H1 (cell line): ENCODE measurements around the gene MACROD2. TPM values are rescaled to one million over a fixed set of nuclear protein-coding genes. Genes with fewer than 3 reads are reported as not detected.

Experiments used
- CHD7 ChIP-seq: fragments of 300-600 bp; sonication (generic); IDR thresholded peaks from 2 replicates; pipeline ENCODE4 v1.7.1; 2012; ENCODE audit warnings: low read length, moderate library complexity, mild to moderate bottlenecking, inconsistent platforms; ENCODE audit not compliant: insufficient replicate concordance
- TAF1 ChIP-seq: IDR thresholded peaks from 2 replicates; pipeline ENCODE4 v1.6.1; 2011; ENCODE audit warnings: mild to moderate bottlenecking, low read depth, low read length
- polyA plus RNA-seq, 7 experiments: library from polyadenylated mRNA; depleted of rRNA in 3 of 7; stranded (reverse) in 5 of 7; unstranded in 2 of 7; fragments of >200 nt in 5 of 7; fragments of 200-250 nt in 2 of 7; gene quantifications; 1 replicate in 5 of 7; 2 replicates in 1 of 7; 4 replicates in 1 of 7; pipeline versions ENCODE4 v1.2.1 to v1.2.3, GENCODE V29; 2011 to 2013; ENCODE audit warnings: missing spikeins in 2 of 7, mixed read lengths in 2 of 7
- total RNA-seq: library from RNA; stranded (reverse); fragmentation: NEBNext Ultra II Directional; extraction: Animal tissue kit (Norgen Biotek cat#: 25700); gene quantifications from 2 replicates; pipeline ENCODE4 v1.2.1, GENCODE V29; 2021

Gene MACROD2
- total and polyA plus RNA-seq, 2 of the 8 experiments (the other 6 are each of a cell fraction or from before 2014, with no cell fraction given) = 0.70 to 3.9 TPM

GRCh38 chr20:15938847-15939246, 1943.5 kb downstream of the MACROD2 start (continued):
- TF ChIP-seq CHD7 (no peak), TAF1 (no peak)
